Retina (tissue), 1 donor: ENCODE measurements around the gene OR6K6.

Source experiments
- DNase-seq: peaks from one replicate; pipeline ENCODE4 v3.0.0-alpha.2; 2016

OR6K6 gene

GRCh38 chr1:158754420-158754819 is at the start of gene OR6K6:
Gene OR6K6 (plus strand): TSS chr1:158754720. CDS start chr1:158754888, 168 bp downstream.
- no peak for DNase-seq

- DNase-seq = no peak
Measured at GRCh38 chr1:158706096-158706495, 48.4 kb upstream of the OR6K6 start.

DNA sequence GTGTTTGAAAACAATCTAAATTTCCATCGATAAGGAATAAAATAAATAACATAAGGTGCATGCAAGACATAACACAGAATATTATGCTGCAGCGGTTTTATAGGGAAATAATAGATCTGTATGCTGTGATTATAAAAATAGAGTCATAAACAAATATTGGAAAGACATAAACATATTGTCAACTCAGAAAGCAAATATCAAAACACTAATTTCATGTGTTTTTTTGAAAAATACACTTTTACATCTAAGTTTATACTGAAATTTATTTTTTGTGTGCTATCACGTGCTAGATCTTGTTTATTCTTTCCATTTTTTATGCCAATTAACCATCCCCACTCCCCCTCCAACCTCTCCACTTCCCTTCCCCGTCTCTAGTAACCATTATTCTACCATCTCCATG is 43.4 kb upstream of the OR6K6 start:
- no peak for DNase-seq

GRCh38 chr1:158714754-158715153 is 39.8 kb upstream of the OR6K6 start:
- DNase-seq = no peak

GRCh38 chr1:158716335-158716734 is 38.2 kb upstream of the OR6K6 start:
- no peak for DNase-seq

DNA sequence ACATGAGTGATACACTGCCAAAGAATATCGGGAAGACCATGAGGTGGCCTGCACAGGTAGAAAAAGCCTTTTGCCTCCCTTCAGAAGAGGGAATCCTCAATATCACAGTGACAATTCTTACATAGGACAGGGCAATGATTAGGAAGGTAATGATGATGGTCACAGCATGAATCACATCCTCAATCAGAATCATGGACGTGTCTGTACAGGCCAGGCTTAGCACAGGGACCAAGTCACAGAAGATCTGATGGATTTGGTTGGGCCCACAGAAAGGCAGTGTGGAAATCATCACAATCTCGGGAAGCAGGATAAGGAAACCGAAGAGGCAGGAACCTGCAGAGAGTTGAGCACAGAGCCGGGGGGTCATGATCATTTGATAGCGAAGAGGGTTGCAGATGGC is 37.2 kb upstream of the OR6K6 start:
- DNase-seq = no peak

DNA sequence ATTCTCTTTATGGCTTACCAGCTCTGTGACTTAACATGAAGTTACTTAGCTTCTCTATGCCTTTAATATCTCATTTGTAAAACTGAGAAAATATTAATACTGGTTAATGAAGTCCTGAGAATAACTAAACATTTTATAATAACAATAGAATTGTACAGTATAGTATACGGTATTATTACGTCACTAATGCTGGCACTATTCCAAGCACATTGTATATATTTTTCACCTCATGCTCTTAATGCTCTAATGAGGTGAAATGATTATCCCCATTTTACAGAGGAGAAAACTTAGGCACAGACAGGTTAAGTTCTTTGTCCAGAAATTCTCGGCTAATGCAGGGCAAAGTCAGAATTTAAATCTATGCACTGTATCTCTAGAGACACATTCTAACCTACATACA is 34.9 kb upstream of the OR6K6 start:
- no peak for DNase-seq

DNA sequence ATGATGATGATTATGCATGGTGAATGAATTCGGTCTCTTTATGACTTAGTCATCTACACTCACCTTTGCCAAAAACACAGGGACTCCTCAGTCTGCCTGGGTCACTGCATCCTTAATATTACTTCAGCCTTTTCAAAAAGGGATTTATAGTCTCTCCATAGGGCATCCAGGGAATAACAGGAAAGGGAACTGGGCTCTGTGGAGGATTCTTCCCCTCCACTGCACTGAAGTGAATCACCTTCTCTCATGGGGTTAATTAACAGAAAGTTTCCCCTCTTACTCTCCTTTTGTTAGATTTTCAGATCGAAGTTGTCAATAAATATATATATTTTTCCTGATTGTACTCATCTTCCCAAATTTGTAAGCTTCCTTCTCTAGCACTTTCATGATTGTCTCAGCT is 33.9 kb upstream of the OR6K6 start, which contains the start of gene OR6K3:
OR6K3 (minus strand) TSS at position 101 of the 400 bp plus-strand sequence. CDS start 2,605 bp downstream, outside the sequence.
- DNase-seq = no peak

DNA sequence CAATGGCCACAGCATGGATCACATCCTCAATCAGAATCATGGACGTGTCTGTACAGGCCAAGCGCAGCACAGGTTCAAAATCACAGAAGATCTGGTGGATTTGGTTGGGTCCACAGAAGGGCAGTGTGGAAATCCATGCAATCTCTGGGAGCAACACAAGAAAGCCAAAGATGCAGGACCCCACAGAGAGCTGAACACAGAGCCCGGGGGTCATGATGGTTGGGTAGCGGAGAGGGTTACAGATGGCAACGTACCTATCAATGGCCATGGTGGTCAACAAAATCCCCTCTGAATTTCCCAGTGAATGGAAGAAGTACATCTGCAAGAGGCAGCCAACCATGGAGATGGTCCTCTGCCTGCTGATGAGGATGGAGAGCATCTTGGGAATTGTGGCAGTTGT is 30.1 kb upstream of the OR6K6 start:
- DNase-seq = no peak

DNA sequence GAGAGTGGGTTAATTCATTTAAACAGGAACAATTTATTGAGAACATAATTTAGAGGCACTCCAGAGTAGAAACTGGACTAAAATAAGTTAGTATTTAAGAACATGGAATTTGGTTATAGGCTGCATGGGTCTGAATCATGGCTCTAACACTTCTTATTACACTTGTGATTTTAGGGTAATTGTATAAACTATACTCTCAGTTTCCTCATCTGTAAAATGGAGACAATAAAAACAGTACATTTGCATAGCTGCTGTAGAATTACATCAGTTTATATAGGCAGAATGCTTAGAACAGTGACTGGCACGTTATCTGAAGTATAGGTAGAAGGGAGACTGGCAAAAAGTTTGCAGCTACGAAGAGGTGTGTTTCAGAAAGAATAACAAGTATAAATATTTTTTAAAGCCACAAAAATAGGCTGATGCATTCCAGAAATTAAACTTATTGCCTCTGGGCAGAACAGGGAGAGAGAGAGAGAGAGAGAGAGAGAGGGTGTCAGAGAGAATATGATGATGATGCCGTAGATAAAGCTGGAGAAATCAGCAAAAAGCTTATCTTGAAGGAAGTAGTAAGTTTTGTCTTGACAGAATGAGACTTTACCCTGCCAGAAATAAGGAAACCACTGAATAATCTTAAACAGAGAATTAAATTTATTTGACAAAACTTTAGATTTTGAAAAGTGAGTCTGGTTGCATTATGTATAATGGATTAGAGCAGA is 25.9 kb upstream of the OR6K6 start:
- no peak for DNase-seq

DNA sequence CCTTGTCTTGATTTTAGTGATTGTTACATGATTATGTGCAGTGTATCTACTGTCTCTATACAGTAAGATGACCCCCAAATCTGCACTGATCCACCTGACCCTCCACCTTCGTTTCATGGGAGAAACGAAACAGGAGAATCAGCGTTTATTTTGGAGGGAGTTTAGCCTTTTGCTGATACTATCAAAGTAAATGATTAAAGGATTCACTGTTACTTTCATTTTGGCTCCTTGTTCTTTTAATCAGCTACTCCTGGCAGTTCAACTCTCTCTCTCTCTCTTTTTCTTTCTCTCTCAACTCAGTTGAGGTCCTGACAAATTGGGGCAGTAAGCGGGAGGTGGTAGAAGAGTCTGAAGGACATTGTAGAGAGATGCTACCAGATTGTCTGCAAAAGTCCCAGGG is 24.1 kb upstream of the OR6K6 start:
- no peak for DNase-seq

GRCh38 chr1:158731707-158732106 is 22.8 kb upstream of the OR6K6 start:
- DNase-seq = no peak

DNA sequence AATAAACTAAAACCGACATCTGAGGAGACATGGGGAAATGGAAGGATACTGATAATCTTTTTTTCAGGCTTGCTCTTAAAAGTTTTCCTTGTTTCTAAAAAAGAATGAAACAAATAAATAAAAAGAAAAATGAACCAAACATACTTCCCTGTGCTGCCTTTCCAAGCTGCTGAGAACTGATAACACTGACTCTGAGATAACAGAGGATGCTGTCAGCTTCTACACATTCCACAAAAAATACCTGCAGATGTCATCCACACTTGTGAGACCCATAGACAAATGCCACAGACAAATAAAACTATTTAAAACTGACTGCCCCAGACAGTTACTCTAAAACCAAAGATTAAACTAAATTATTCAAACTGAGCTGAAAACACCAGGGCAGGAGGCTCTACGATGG is 22.0 kb upstream of the OR6K6 start:
- DNase-seq = no peak

GRCh38 chr1:158735848-158736247 is 18.7 kb upstream of the OR6K6 start:
- no peak for DNase-seq

GRCh38 chr1:158752155-158752712 is 2.3 kb upstream of the OR6K6 start:
- DNase-seq = no peak

DNA sequence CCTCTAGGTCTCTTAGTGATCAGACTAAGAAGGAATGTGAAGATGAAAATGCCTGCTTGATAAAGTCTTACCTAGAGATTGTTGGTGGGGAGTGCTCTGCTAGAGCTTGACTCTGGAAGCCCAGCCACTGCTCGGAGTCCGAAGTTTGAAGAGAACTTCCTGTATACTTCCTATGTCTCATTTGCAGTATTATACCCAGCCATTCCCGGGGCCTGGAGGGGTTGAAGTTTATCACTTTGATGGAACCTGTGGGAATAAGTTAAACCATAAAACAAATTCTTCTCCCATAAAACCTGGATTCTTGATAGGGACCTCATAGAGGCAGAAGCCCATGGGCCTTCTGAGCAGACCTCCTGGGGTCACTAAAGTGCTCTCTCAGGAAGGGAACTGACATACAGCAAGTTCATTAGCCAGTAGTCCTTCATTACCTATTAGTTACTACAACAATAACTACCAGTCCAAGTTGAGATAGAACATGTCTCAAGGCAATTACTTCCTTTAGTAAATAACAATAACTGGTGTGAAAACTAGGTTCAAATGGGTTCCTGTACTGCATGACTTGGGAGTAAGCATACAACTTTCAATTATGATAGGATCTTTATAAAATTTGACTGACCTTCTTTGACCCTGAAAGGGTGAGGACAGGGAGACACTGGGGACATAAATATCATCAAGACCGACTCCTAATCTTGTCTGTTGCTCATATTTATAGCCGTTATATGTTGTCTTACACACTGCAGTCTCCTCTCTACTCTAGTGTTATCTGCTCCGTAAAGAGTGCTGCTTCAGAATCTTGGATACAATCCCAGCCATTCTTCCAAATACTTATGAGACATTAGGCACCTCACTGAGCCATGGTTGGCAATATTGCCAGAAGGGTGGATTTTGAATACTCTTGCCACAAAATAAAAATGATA is 17.7 kb downstream of the OR6K6 start, which contains the start of gene OR6N1:
OR6N1 (minus strand) TSS at position 246 of the 917 bp plus-strand sequence. CDS start 5,513 bp downstream, outside the sequence.
- no peak for DNase-seq

GRCh38 chr1:158781104-158781503 is 26.6 kb downstream of the OR6K6 start, which contains the start of gene OR6N2:
Gene OR6N2 (minus strand): TSS chr1:158781204. CDS start chr1:158777635, 3,569 bp downstream.
- no peak for DNase-seq

DNA sequence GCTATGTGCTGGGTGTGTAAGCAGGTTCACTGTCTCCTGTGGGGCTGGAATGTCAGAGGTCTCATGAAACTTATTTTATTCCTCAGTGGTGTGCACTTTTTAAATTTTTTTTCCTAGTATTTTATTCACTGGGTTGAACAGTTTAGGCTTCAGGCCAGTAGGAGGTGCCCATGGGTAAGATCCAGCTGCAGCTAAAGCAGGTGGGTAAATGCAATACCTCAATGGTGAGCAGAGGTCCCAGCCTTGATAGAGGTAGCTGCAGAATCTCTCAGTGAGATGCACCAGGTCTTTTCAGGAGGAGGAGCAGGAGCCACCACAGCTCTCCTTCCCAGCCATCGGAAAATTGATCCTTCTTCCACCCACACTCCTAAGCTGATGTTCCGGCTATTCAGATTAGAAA is 39.1 kb downstream of the OR6K6 start:
- no peak for DNase-seq

- DNase-seq = no peak
Measured at GRCh38 chr1:158794247-158794646, 39.7 kb downstream of the OR6K6 start.

- no peak for DNase-seq
Measured at GRCh38 chr1:158798531-158798930, 44.0 kb downstream of the OR6K6 start.

DNA sequence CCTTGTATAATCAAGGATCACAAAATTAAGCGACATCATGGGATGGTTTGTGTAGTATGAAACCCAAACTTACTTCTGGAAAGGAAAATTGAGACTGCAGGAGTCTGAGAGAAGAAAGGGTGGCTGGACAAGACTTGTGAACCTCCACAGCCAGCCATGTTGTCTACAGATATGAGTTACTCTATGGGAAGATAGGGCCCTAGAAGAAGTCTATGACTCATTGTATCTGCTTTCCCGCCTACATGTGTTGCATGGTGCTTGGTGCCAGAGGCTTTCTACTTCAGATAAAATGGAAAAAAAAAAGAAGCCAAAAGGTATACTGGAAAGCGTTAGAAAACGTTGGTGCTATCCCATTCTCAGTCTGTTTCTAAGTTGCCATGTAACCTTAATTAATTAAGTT is 45.2 kb downstream of the OR6K6 start:
- DNase-seq = no peak

DNA sequence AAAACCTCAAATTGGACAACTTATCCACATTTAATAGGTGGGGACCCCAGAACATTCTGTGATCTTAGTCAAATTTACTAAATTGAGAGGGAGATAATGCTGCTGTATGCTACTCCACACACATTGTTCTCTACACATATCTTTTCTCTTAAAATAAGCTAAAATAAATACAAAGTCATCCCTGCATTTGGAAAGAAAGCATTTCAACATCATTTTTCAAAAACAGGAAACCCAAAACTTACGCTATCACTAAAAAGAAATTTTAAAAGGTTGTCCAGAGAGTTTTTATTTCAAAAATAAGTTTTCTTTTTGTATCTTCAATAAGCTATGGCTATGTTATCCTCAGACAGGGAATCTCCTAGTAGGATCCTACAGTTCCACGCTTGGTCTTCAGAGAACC is 46.0 kb downstream of the OR6K6 start:
- no peak for DNase-seq

DNA sequence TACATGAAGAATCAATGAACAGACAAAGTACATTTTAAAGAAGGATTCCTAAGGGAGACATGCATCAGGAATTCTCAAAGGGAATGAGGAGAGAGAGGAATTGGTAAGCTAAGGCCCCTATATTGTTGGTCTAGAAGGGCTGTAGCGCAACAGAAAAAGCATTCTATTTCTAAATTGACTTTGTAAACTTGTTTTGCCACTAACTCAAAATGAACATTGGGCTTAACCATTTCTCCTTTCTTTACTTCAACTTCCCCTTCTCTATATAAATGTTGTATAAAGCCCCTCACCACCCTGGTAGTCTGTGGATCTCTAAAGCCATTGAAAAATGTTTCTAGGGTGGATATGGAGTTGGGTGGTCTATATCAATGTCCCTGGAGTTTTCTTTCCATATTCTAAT is 46.9 kb downstream of the OR6K6 start:
- DNase-seq = no peak
